ENCODE data around the gene SYMPK.

Gene SYMPK

GRCh38 chr19:45886427-45887199 lies 23.7 kb upstream of the SYMPK start:
- peak; percentile 81 for DNase-seq (ENCODE audit: extremely low spot score, insufficient read length, low read depth)
- peak; percentile 95 for FAIRE-seq

GRCh38 chr19:45885556-45886426 lies 22.8 kb upstream of the SYMPK start, which contains the start of gene IRF2BP1:
Gene IRF2BP1 (minus strand): TSS chr19:45886141. CDS start chr19:45885774, 367 bp downstream.
- peak; percentile 41 for FAIRE-seq
- DNase-seq (ENCODE audit: extremely low spot score, insufficient read length, low read depth), result peak; percentile 70

- DNase-seq (ENCODE audit: extremely low spot score, insufficient read length, low read depth), result no peak
These were observed 22.0 kb upstream of the SYMPK start for GRCh38 chr19:45884682-45885555.

GRCh38 chr19:45883881-45884681 lies 21.1 kb upstream of the SYMPK start:
- FAIRE-seq (no peak), DNase-seq (ENCODE audit: extremely low spot score, insufficient read length, low read depth) (no peak)

More at GRCh38 chr19:45884682-45885555, 22.0 kb upstream of the SYMPK start:
- no peak for FAIRE-seq

- FAIRE-seq (no peak), DNase-seq (ENCODE audit: extremely low spot score, insufficient read length, low read depth) (no peak)
These were observed 20.6 kb upstream of the SYMPK start for GRCh38 chr19:45883586-45883880.

GRCh38 chr19:45882652-45883585 lies 20.0 kb upstream of the SYMPK start:
- FAIRE-seq, result peak; percentile 94
- DNase-seq (ENCODE audit: extremely low spot score, insufficient read length, low read depth), result peak; percentile 68

- FAIRE-seq, result no peak
- DNase-seq (ENCODE audit: extremely low spot score, insufficient read length, low read depth), result no peak
These were observed 19.1 kb upstream of the SYMPK start for GRCh38 chr19:45881909-45882528.

GRCh38 chr19:45881082-45881908 lies 18.3 kb upstream of the SYMPK start:
- DNase-seq (ENCODE audit: extremely low spot score, insufficient read length, low read depth) (no peak), FAIRE-seq (peak; percentile 63)

GRCh38 chr19:45879971-45880370 lies 17.0 kb upstream of the SYMPK start:
- DNase-seq (ENCODE audit: extremely low spot score, insufficient read length, low read depth), result no peak
- FAIRE-seq, result no peak

GRCh38 chr19:45879055-45879454 lies 16.1 kb upstream of the SYMPK start:
- DNase-seq (ENCODE audit: extremely low spot score, insufficient read length, low read depth) (no peak), FAIRE-seq (no peak)

GRCh38 chr19:45878043-45878794 lies 15.3 kb upstream of the SYMPK start:
- no peak for DNase-seq (ENCODE audit: extremely low spot score, insufficient read length, low read depth)

GRCh38 chr19:45876411-45877197 lies 13.7 kb upstream of the SYMPK start:
- DNase-seq (ENCODE audit: extremely low spot score, insufficient read length, low read depth) (no peak), FAIRE-seq (no peak)

More at GRCh38 chr19:45878043-45878794, 15.3 kb upstream of the SYMPK start:
- no peak for FAIRE-seq

GRCh38 chr19:45876161-45876410 lies 13.1 kb upstream of the SYMPK start:
- FAIRE-seq (peak; percentile 65), DNase-seq (ENCODE audit: extremely low spot score, insufficient read length, low read depth) (no peak)

GRCh38 chr19:45874620-45874966 lies 11.6 kb upstream of the SYMPK start:
- FAIRE-seq, result no peak

GRCh38 chr19:45873219-45873772 lies 10.3 kb upstream of the SYMPK start:
- no peak for DNase-seq (ENCODE audit: extremely low spot score, insufficient read length, low read depth)
- FAIRE-seq, result no peak

More at GRCh38 chr19:45874620-45874966, 11.6 kb upstream of the SYMPK start:
- DNase-seq (ENCODE audit: extremely low spot score, insufficient read length, low read depth), result no peak

All from GM18507 (cell line).